CD14-positive monocyte (primary cell): ENCODE measurements around the gene ANKRD1. TPM values are rescaled to one million over a fixed set of nuclear protein-coding genes. Genes with fewer than 3 reads are reported as not detected.

Experiments used
- DNase-seq, 3 donors: peaks; one replicate each; pipeline ENCODE4 v3.0.0-alpha.2; 2011 to 2022
- H2AFZ ChIP-seq: 2 replicates; pipeline ENCODE4 v1.6.0; 2012; ENCODE audit warnings: mild to moderate bottlenecking, low read depth, low read length, inconsistent platforms; ENCODE audit not compliant: insufficient read depth, poor library complexity, severe bottlenecking
- H3K27ac ChIP-seq, 2 donors: 1 replicate in 1 of 2; 2 replicates in 1 of 2; pipeline ENCODE4 v1.5.1; 2012 to 2013; ENCODE audit warnings: low read length in 2 of 2, control low read depth in 1 of 2, inconsistent platforms in 1 of 2, low read depth in 1 of 2, mild to moderate bottlenecking in 1 of 2
- H3K27me3 ChIP-seq, 2 donors: one replicate each; pipeline versions ENCODE4 v1.6.0 to v1.6.1; 2011 to 2013; ENCODE audit warnings: low read length in 2 of 2; ENCODE audit not compliant: control insufficient read depth in 2 of 2, insufficient read depth in 2 of 2
- H3K36me3 ChIP-seq, 2 donors: replicated peaks in 1 of 2; 1 replicate in 1 of 2; 2 replicates in 1 of 2; pipeline versions ENCODE4 v1.5.1 to v1.6.1; 2012 to 2013; ENCODE audit warnings: low read length in 2 of 2, control low read depth in 1 of 2, inconsistent platforms in 1 of 2, mild to moderate bottlenecking in 1 of 2; ENCODE audit not compliant: insufficient read depth in 2 of 2, control insufficient read depth in 1 of 2
- H3K4me1 ChIP-seq, 2 donors: 1 replicate in 1 of 2; 2 replicates in 1 of 2; pipeline versions ENCODE4 v1.5.1 to v1.6.1; 2012 to 2013; ENCODE audit warnings: low read length in 2 of 2, control low read depth in 1 of 2, inconsistent platforms in 1 of 2, mild to moderate bottlenecking in 1 of 2, moderate library complexity in 1 of 2; ENCODE audit not compliant: insufficient read depth in 2 of 2, control insufficient read depth in 1 of 2
- H3K4me2 ChIP-seq: replicated peaks from 2 replicates; pipeline ENCODE3; 2012; ENCODE audit warnings: low read length, moderate library complexity, mild to moderate bottlenecking; ENCODE audit not compliant: poor library complexity, severe bottlenecking; ENCODE audit errors: extremely low read depth
- H3K4me3 ChIP-seq, 3 experiments: fragments of 200-600 bp in 1 of 3; sonication (generic) in 1 of 3; replicated peaks in 1 of 3; 1 replicate in 2 of 3; 2 replicates in 1 of 3; pipeline ENCODE4 v1.5.1; 2011 to 2013; ENCODE audit warnings: low read length in 3 of 3, mild to moderate bottlenecking in 3 of 3, control low read depth in 2 of 3, low read depth in 2 of 3, inconsistent platforms in 1 of 3, moderate library complexity in 1 of 3
- H3K79me2 ChIP-seq: 2 replicates; pipeline ENCODE4 v1.6.0; 2012; ENCODE audit warnings: mild to moderate bottlenecking, control low read depth, inconsistent platforms, low read length, moderate library complexity; ENCODE audit not compliant: insufficient read depth
- H3K9ac ChIP-seq: 2 replicates; pipeline ENCODE4 v1.6.0; 2017; ENCODE audit warnings: low read length, mild to moderate bottlenecking; ENCODE audit not compliant: insufficient read depth, poor library complexity, severe bottlenecking
- H3K9me3 ChIP-seq, 2 donors: replicated peaks in 1 of 2; 1 replicate in 1 of 2; 2 replicates in 1 of 2; pipeline versions ENCODE4 v1.5.1 to v1.6.1; 2012 to 2013; ENCODE audit warnings: low read length in 2 of 2, control low read depth in 1 of 2; ENCODE audit not compliant: control insufficient read depth in 1 of 2, insufficient read depth in 1 of 2
- H4K20me1 ChIP-seq: 2 replicates; pipeline ENCODE4 v1.6.0; 2012; ENCODE audit warnings: mild to moderate bottlenecking, low read length, control low read depth, moderate library complexity; ENCODE audit not compliant: insufficient read depth
- H3K27ac Mint-ChIP-seq, 7 donors: one replicate each; pipeline ENCODE4 v1.8.0; 2020; ENCODE audit warnings: mild to moderate bottlenecking in 7 of 7, mixed read lengths in 7 of 7, moderate library complexity in 6 of 7, inconsistent platforms in 2 of 7
- H3K27me3 Mint-ChIP-seq, 3 donors: one replicate each; pipeline ENCODE4 v1.8.0; 2021 to 2022; ENCODE audit warnings: low read depth in 3 of 3, mild to moderate bottlenecking in 3 of 3, mixed read lengths in 3 of 3, moderate library complexity in 3 of 3, inconsistent platforms in 1 of 3
- H3K36me3 Mint-ChIP-seq, 2 donors: one replicate each; pipeline ENCODE4 v1.8.0; 2020; ENCODE audit warnings: mixed read lengths in 2 of 2, inconsistent platforms in 1 of 2, mild to moderate bottlenecking in 1 of 2
- H3K4me1 Mint-ChIP-seq: one replicate; pipeline ENCODE4 v1.8.0; 2020; ENCODE audit warnings: mild to moderate bottlenecking, mixed read lengths
- H3K4me3 Mint-ChIP-seq, 2 donors: one replicate each; pipeline ENCODE4 v1.8.0; 2020; ENCODE audit warnings: mild to moderate bottlenecking in 2 of 2, mixed read lengths in 2 of 2, moderate library complexity in 1 of 2
- H3K9me3 Mint-ChIP-seq, 7 donors: one replicate each; pipeline ENCODE4 v1.8.0; 2020 to 2022; ENCODE audit warnings: mixed read lengths in 7 of 7, mild to moderate bottlenecking in 6 of 7, moderate library complexity in 6 of 7, inconsistent platforms in 2 of 7
- CTCF ChIP-seq: fragments of 200-600 bp; IDR thresholded peaks from one replicate; pipeline ENCODE4 v1.8.0; 2022; ENCODE audit warnings: antibody characterized with exemption, mild to moderate bottlenecking
- WGBS: methylation state at CpG from one replicate; pipeline ENCODE4 v1.1.5; 2013; ENCODE audit warnings: missing lambda C conversion rate; ENCODE audit not compliant: insufficient coverage; 5-methylcytosine and 5-hydroxymethylcytosine counted together
- intact Hi-C, 2 donors: fragments of 100-400 bp; cut with micrococcal nuclease; formaldehyde crosslinking; loops; one replicate each; pipeline versions ENCODE4 v1.15.0 to v1.15.1; 2023
- polyA plus RNA-seq, 3 donors: library from polyadenylated mRNA; depleted of rRNA in 1 of 3; unstranded in 2 of 3; stranded (reverse) in 1 of 3; fragments of 300-500 nt in 2 of 3; fragments of >200 nt in 1 of 3; fragmentation: Illumina TruSeq in 2 of 3; gene quantifications; 1 replicate in 2 of 3; 2 replicates in 1 of 3; pipeline ENCODE4 v1.2.3, GENCODE V29; 2012 to 2021

ANKRD1 gene
- polyA plus RNA-seq, 3 donors = not detected

DNA sequence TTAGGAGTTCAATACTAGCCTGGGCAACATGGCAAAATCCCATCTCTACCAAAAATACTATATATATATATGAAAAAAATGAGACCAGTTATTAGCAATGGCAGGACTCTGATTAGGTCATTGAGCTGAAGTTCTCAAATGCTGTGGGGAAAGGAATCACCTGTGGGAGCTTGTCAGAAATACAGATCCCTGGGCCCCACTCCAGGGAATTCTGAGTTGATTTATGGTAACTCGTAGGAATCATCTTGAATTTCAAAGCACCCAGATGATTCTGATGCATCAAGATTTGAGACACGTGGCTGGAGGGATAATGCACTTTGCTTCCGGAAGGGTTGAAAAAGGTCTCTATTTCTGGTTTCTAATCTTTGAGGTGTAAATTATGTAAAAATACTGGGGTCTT is 1.0 kb upstream of the ANKRD1 start:
- Histone ChIP-seq H3K27me3 (no peaks in the 10 kb centered on the region), H3K4me3 (no peak overlapping the region), H2AFZ (no peak overlapping the region), H3K9me3 (no peaks in the 10 kb centered on the region), H3K79me2 (no peaks in the 10 kb centered on the region), H3K9ac (no peak overlapping the region), H3K36me3 (no peaks in the 10 kb centered on the region), H3K4me1 (no peaks in the 10 kb centered on the region), H3K4me2 (no peak overlapping the region), H3K27ac (no peak overlapping the region), H4K20me1 (no peaks in the 10 kb centered on the region)
- Mint-ChIP-seq H3K9me3 (peaks cover 0 to 2% (median 0%) of the 10 kb centered on the region in 7 donors), H3K27ac (no peak overlapping the region), H3K4me3 (no peak overlapping the region), H3K27me3 (peaks cover 3 to 9% (median 4%) of the 10 kb centered on the region in 3 donors), H3K36me3 (no peaks in the 10 kb centered on the region), H3K4me1 (peaks cover 2% of the 10 kb centered on the region)
- no peak for DNase-seq
- no peak for TF ChIP-seq CTCF
- intact Hi-C loops = no loop called here
- 89% methylated on average over 3 of the region's 3 CpGs for WGBS

GRCh38 chr10:90919683-90920574 is 958 bp downstream of the ANKRD1 start:
- Mint-ChIP-seq H3K27me3 (peaks cover 6 to 10% (median 8%) of the 10 kb centered on the region in 3 donors), H3K36me3 (no peaks in the 10 kb centered on the region), H3K27ac (peak overlapping the region in 1 of 7 donors; percentile 3), H3K9me3 (peaks cover 0 to 2% (median 0%) of the 10 kb centered on the region in 7 donors), H3K4me3 (no peak overlapping the region), H3K4me1 (peaks cover 2% of the 10 kb centered on the region)
- H3K27me3 ChIP-seq = no peaks in the 10 kb centered on the region
- no peak overlapping the region for H3K27ac ChIP-seq
- DNase-seq = no peak
- H3K9me3 ChIP-seq = no peaks in the 10 kb centered on the region
- no peak overlapping the region for H3K4me3 ChIP-seq
- intact Hi-C loops = loop anchor here in 1 of 2 donors (10.0 kb wide), 1 partner anchor 335 kb away; no protein-coding TSS in a partner anchor
- H3K79me2 ChIP-seq = no peaks in the 10 kb centered on the region
- no peaks in the 10 kb centered on the region for H4K20me1 ChIP-seq
- no peak overlapping the region for H3K4me2 ChIP-seq
- H3K36me3 ChIP-seq = no peaks in the 10 kb centered on the region
- 95% methylated on average over 4 of the region's 8 CpGs for WGBS
- TF ChIP-seq CTCF = no peak
- no peak overlapping the region for H3K9ac ChIP-seq
- H3K4me1 ChIP-seq = no peaks in the 10 kb centered on the region
- H2AFZ ChIP-seq = no peak overlapping the region
